Lower leg skin (tissue), 3 donors: ENCODE data around the gene KRT1.

Experiments used
- POLR2A ChIP-seq, 2 donors: fragments of 450-650 bp; IDR thresholded peaks; one replicate each; pipeline ENCODE4 v1.6.1; 2016 to 2017; ENCODE audit warnings: antibody characterized with exemption in 2 of 2, mild to moderate bottlenecking in 1 of 2, moderate library complexity in 1 of 2
- TF ChIP-seq, protein P1 (sequence below), 3 donors: fragments of 450-650 bp; IDR thresholded peaks; one replicate each; pipeline ENCODE4 v1.5.1; 2016; ENCODE audit warnings: antibody characterized with exemption in 3 of 3, mild to moderate bottlenecking in 3 of 3, moderate library complexity in 2 of 3

GRCh38 chr12:52631676-52632459, 48.3 kb downstream of the KRT1 start:
- TF ChIP-seq, protein P1, sequence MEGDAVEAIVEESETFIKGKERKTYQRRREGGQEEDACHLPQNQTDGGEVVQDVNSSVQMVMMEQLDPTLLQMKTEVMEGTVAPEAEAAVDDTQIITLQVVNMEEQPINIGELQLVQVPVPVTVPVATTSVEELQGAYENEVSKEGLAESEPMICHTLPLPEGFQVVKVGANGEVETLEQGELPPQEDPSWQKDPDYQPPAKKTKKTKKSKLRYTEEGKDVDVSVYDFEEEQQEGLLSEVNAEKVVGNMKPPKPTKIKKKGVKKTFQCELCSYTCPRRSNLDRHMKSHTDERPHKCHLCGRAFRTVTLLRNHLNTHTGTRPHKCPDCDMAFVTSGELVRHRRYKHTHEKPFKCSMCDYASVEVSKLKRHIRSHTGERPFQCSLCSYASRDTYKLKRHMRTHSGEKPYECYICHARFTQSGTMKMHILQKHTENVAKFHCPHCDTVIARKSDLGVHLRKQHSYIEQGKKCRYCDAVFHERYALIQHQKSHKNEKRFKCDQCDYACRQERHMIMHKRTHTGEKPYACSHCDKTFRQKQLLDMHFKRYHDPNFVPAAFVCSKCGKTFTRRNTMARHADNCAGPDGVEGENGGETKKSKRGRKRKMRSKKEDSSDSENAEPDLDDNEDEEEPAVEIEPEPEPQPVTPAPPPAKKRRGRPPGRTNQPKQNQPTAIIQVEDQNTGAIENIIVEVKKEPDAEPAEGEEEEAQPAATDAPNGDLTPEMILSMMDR (IDR thresholded peaks at IDR 0.05), result no peak
- TF ChIP-seq POLR2A (IDR thresholded peaks at IDR 0.05), result no peak
